Activated T-helper 2 cell treated with anti-CD3 and anti-CD28 coated beads, Interferon-gamma antibody, Interleukin-2, Interleukin-4, amounts not matched to agents 10 μg/mL and 5 μg/mL and 100 μg/mL, durations not matched to agents 14 hours and 24 hours and 36 hours (primary cell): ENCODE results near the gene AGPAT3. TPM values are rescaled to one million over a fixed set of nuclear protein-coding genes. Genes with fewer than 3 reads are reported as not detected.

ENCODE experiments used
- DNase-seq: peaks from one replicate; pipeline ENCODE4 v3.0.0; 2021; ENCODE audit warnings: low spot score
- H3K27ac Mint-ChIP-seq: one replicate; pipeline ENCODE4 v1.8.0; 2021; ENCODE audit warnings: mixed read lengths
- H3K27me3 Mint-ChIP-seq: one replicate; pipeline ENCODE4 v1.8.0; 2021; ENCODE audit warnings: low read depth, mixed read lengths
- H3K36me3 Mint-ChIP-seq: one replicate; pipeline ENCODE4 v1.8.0; 2021; ENCODE audit warnings: low read depth, mixed read lengths
- H3K4me1 Mint-ChIP-seq: one replicate; pipeline ENCODE4 v1.8.0; 2021; ENCODE audit warnings: low read depth, mixed read lengths
- H3K4me3 Mint-ChIP-seq: one replicate; pipeline ENCODE4 v1.8.0; 2021; ENCODE audit warnings: low read depth, mild to moderate bottlenecking, moderate library complexity, mixed read lengths
- H3K9me3 Mint-ChIP-seq: one replicate; pipeline ENCODE4 v1.8.0; 2021; ENCODE audit warnings: mixed read lengths
- intact Hi-C: fragments of 100-400 bp; cut with micrococcal nuclease; formaldehyde crosslinking; loops from one replicate; pipeline ENCODE4 v1.15.1; 2023
- total RNA-seq: library from RNA; stranded (reverse); gene quantifications from 2 replicates; pipeline ENCODE4 v1.2.3, GENCODE V29; 2022

The AGPAT3 gene
- total RNA-seq, 1 donor from 2014 or later = 126 TPM

DNA sequence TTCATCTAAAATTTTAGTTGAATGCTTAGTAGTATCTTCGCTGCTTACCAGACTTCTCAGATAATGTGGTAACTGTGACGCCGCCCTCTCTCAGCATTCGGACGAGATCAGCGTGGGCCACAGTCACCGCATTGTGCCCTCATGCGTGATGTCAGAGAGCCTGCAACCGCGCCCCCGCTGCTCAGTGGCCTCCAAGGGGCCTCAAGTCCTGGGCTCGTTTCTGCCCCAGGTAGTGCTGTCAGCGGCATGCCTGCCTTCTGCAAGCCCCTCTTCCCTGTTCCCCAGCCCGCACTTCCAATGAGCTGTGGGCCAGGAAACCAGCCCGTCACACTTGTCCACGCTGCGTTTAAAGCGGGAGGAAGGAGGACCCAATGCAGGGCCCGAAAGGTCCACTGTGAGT lies 85.5 kb downstream of the AGPAT3 start:
- Mint-ChIP-seq H3K4me3 (no peak overlapping the region), H3K36me3 (peaks cover 55% of the 10 kb centered on the region)
- no peak for DNase-seq

DNA sequence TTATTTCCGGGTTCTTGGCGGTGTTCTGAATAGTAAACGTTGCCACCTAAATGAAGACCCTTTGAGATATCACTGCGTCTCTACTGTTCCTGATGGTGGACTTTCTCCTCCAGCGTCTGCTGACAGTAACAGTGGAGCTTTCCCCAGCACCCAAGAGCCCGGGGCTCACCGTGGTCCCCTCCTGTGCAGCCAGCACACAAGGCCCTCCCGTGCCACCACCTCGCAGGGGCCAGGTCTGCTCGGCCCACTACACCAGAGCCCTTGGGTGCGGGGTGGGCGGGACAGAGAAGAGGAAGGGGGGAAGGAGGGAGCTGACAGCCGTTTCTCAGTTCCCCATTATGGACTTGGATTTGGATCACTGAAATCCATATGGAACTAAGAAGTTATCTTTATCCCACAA lies 85.9 kb downstream of the AGPAT3 start:
- Mint-ChIP-seq H3K4me3 (no peak overlapping the region), H3K27ac (no peak overlapping the region), H3K36me3 (peaks cover 50% of the 10 kb centered on the region), H3K4me1 (peaks cover 8% of the 10 kb centered on the region), H3K9me3 (peaks cover 23% of the 10 kb centered on the region), H3K27me3 (no peaks in the 10 kb centered on the region)
- no peak for DNase-seq
- intact Hi-C loops = no loop called here

More for the DNA sequence above, 85.5 kb downstream of the AGPAT3 start:
- Mint-ChIP-seq H3K27me3 (no peaks in the 10 kb centered on the region), H3K9me3 (peaks cover 23% of the 10 kb centered on the region), H3K27ac (no peak overlapping the region), H3K4me1 (peaks cover 8% of the 10 kb centered on the region)
- intact Hi-C loops = no loop called here

DNA sequence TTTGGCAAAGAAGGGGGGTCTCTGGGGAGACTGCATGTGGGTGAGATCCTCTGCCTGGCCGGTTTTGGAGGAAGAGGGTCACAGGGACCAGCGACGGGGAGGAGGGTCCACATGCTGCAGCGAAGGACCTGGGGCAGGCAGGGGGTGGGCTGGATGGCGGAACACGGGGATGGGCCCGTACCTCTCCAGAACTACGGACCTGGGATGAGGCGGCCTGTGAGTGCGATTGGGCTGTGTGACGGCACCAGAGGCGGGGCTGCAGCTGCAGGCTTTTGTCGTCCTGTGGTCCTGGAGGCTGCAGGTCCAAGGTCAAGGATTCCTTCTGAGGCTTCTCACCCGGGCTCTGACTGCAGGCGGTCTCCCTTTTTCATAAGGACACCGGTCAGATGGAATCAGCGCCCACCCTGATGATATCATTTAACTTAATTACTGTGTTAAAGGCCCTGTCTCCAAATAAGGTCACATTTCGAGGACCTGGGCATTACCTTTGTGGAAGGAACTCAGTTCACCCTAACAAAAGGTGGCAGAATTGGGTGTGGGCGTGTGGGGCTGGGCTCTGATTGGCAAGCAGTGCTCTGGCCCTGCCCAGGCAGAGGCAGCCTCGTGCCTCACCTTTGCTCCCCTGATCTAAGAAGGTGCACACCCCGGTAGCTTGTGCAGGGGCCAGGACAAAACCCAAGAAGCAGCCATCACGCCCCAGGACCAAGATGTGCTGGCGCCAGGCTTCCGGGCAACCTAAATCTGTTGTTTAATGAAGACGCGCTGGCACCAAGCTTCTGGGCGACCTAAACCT lies 87.1 kb downstream of the AGPAT3 start:
- no peaks in the 10 kb centered on the region for H3K27me3 Mint-ChIP-seq
- no peak overlapping the region for H3K27ac Mint-ChIP-seq
- peaks cover 45% of the 10 kb centered on the region for H3K36me3 Mint-ChIP-seq
- DNase-seq = no peak
- H3K4me1 Mint-ChIP-seq = peaks cover 10% of the 10 kb centered on the region
- no peak overlapping the region for H3K4me3 Mint-ChIP-seq
- intact Hi-C loops = no loop called here
- peaks cover 23% of the 10 kb centered on the region for H3K9me3 Mint-ChIP-seq

DNA sequence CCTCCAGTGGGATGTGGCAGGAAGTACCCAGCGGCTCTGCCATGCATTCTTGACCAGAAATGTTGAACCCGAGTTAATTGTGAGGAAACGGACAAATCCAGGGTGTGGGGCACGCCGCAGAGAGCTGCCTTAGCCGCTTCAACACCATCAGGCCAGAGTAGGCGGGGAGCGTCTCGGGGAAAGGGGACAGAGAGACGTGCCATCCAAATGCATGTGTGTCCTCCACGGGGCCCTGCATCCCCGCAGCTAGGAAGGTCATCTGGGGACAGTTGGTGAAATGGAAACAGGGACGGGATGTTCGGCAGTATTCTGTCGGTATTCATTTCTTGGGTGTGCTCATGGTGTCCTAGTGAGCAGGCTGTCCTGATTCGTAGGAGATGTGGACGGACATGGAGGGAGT lies 88.0 kb downstream of the AGPAT3 start:
- no peak for DNase-seq

DNA sequence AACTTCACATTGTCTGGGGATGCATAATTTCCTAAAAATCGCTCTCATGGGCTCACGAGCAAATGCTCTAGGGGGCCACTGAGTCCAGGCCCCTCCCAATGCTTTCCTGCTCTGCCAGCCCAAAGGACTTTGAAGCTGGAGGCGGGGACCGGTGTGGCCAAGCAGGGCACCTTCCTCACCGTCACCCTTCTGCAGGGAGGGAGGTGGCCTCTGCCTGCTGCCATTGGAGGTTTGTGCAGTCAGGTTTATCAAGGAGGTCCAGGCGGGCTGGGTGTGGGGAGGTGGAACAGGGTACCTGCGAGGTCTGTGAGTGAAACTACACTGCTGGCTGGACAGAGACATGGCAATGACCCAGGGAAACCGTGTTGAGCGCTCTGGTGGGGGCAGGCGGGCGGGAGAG lies 89.0 kb downstream of the AGPAT3 start:
- DNase-seq = no peak
- intact Hi-C loops = no loop called here

More for the DNA sequence above, 88.0 kb downstream of the AGPAT3 start:
- no peak overlapping the region for H3K4me3 Mint-ChIP-seq
- H3K36me3 Mint-ChIP-seq = peaks cover 38% of the 10 kb centered on the region
- intact Hi-C loops = no loop called here
- peaks cover 10% of the 10 kb centered on the region for H3K4me1 Mint-ChIP-seq
- H3K27me3 Mint-ChIP-seq = no peaks in the 10 kb centered on the region
- peaks cover 19% of the 10 kb centered on the region for H3K9me3 Mint-ChIP-seq
- H3K27ac Mint-ChIP-seq = no peak overlapping the region

DNA sequence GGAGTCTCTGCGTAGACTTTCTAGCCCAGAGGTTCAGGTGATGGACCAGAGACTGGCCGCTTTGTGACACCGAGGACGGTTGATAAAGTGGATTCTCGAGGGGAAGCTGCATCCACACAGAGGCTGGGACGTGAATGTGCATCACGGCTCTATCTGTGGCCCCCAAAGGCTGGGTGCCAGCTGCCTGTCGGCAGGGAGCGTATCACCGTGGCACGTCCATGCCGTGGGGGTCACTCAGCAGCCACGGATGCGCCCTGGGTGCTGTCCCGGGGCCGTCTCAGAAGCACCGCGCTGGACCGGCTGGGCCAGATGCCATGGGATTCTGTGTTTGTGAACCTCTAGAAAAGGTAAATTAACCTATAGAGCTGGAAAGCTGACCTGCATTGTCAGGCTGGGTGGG lies 89.9 kb downstream of the AGPAT3 start:
- Mint-ChIP-seq H3K27me3 (no peaks in the 10 kb centered on the region), H3K27ac (no peak overlapping the region), H3K4me1 (peaks cover 3% of the 10 kb centered on the region), H3K9me3 (peaks cover 1% of the 10 kb centered on the region), H3K4me3 (no peak overlapping the region), H3K36me3 (peaks cover 19% of the 10 kb centered on the region)
- intact Hi-C loops = no loop called here
- DNase-seq = no peak

More for the DNA sequence above, 89.0 kb downstream of the AGPAT3 start:
- Mint-ChIP-seq H3K9me3 (peaks cover 10% of the 10 kb centered on the region), H3K27ac (no peak overlapping the region), H3K4me3 (no peak overlapping the region), H3K4me1 (peaks cover 10% of the 10 kb centered on the region), H3K36me3 (peaks cover 28% of the 10 kb centered on the region), H3K27me3 (no peaks in the 10 kb centered on the region)

DNA sequence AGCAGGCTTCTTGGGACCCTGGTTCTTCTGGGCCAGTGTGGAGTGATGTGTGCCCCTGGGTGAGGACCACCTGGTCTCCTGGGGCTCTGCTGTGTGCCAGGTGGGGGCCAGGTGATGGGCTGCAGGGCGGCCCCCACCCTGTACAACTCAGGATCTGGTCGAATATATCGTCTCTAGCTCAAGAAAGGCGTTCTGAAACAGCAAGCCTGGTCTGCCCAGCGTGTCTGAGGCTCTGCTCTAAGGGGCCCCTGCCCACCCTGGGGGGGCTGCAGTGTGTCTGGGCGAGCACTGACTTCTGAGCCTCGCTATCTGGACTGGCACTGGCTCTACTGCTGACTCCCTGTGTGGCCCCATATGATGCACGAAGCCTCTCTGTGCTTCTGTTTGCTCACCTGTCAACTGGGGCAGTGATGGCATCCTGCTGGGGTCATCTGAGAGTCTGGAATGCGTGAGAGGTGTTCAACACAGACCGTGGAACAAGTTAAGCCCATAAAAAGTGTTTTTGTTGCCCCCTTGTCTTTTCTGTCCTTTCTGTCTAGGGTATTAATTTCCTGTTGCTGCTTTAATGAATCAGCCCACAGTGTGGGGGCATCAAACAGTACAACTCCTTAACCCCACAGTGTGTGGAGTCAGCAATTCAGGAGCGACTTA lies 91.1 kb downstream of the AGPAT3 start:
- H3K9me3 Mint-ChIP-seq = no peaks in the 10 kb centered on the region
- intact Hi-C loops = no loop called here
- peaks cover 8% of the 10 kb centered on the region for H3K4me1 Mint-ChIP-seq
- DNase-seq = no peak
- no peaks in the 10 kb centered on the region for H3K27me3 Mint-ChIP-seq
- no peak overlapping the region for H3K27ac Mint-ChIP-seq
- peaks cover 22% of the 10 kb centered on the region for H3K36me3 Mint-ChIP-seq
- H3K4me3 Mint-ChIP-seq = no peak overlapping the region

DNA sequence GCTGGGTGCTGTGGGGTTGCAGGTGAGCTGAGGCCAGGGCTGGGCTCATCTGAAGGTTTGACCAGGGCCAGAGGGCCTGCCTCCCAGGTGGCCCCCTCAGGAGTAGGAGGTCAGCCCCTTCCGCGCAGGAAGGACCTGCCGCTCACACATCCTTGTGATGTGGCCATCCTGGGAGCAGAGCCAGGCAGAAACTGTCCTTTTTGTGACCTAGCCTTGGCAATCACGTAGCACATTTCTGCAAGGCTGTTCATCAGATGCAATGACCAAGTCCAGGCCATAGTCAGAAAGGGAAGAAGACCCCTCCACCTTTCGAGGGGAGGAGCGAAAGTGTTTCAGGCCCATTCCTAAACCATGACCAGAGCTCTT lies 91.6 kb downstream of the AGPAT3 start:
- Mint-ChIP-seq H3K4me1 (peaks cover 12% of the 10 kb centered on the region), H3K4me3 (no peak overlapping the region), H3K27me3 (no peaks in the 10 kb centered on the region), H3K27ac (no peak overlapping the region), H3K9me3 (no peaks in the 10 kb centered on the region), H3K36me3 (peaks cover 28% of the 10 kb centered on the region)
- intact Hi-C loops = no loop called here
- DNase-seq = no peak

DNA sequence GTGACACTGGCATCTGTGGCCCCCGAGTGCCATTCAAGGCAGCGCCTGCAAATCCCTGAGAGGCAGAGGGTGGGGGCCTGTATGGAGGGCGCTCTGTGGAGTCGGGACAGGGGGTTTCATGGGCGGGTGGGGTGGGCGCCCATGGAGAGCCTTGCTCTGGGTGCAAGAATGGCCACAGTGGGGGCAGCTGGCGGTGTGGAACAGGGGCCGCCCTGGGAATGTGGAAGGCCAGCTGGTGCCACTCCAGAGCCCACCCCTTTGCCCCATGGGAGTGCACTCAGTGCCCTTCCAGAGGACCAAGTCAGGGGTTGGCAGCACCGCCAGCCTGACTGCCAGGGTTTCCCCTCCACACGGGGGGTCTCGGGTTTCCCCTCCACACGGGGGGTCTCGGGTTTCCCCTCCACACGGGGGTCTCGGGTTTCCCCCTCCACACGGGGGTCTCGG lies 92.1 kb downstream of the AGPAT3 start:
- H3K27me3 Mint-ChIP-seq = no peaks in the 10 kb centered on the region
- DNase-seq = no peak
- H3K36me3 Mint-ChIP-seq = peaks cover 28% of the 10 kb centered on the region
- intact Hi-C loops = no loop called here
- no peaks in the 10 kb centered on the region for H3K9me3 Mint-ChIP-seq
- no peak overlapping the region for H3K4me3 Mint-ChIP-seq
- H3K27ac Mint-ChIP-seq = no peak overlapping the region
- H3K4me1 Mint-ChIP-seq = peaks cover 12% of the 10 kb centered on the region

DNA sequence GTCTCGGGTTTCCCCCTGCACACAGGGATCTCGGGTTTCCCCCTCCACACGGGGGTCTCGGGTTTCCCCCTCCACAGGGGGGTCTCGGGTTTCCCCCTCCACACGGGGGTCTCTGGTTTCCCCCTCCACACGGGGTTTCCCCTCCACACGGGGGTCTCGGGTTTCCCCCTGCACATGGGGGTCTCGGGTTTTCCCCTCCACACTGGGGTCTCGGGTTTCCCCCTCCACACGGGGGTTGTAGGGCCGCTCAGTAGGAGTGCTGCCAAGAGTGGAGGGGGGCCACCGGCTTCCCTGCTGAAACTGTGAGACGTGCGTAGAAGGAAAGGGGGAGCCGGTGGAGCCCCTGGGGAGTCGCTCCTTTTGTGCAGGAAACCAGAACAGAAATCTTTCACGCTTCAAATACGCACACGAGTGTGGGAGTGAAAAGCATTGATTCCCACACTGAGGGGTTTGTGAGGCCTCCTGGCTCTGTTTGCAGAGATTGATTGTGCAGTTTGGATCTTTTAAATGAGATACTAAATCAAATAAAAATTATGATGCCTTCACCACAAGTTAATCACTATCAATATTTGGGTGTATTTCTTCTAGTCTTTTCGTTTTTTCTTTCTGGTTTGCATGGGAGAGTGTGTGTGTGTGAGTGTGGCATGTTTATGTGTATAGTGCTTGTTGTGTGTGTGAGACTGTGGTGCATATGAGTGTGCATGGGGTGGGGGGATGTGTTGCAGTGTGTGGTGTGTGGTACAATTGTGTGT lies 92.8 kb downstream of the AGPAT3 start:
- H3K9me3 Mint-ChIP-seq = no peaks in the 10 kb centered on the region
- DNase-seq = no peak
- H3K4me3 Mint-ChIP-seq = no peak overlapping the region
- intact Hi-C loops = no loop called here
- H3K36me3 Mint-ChIP-seq = peaks cover 33% of the 10 kb centered on the region
- no peak overlapping the region for H3K27ac Mint-ChIP-seq
- peaks cover 12% of the 10 kb centered on the region for H3K4me1 Mint-ChIP-seq
- H3K27me3 Mint-ChIP-seq = no peaks in the 10 kb centered on the region

DNA sequence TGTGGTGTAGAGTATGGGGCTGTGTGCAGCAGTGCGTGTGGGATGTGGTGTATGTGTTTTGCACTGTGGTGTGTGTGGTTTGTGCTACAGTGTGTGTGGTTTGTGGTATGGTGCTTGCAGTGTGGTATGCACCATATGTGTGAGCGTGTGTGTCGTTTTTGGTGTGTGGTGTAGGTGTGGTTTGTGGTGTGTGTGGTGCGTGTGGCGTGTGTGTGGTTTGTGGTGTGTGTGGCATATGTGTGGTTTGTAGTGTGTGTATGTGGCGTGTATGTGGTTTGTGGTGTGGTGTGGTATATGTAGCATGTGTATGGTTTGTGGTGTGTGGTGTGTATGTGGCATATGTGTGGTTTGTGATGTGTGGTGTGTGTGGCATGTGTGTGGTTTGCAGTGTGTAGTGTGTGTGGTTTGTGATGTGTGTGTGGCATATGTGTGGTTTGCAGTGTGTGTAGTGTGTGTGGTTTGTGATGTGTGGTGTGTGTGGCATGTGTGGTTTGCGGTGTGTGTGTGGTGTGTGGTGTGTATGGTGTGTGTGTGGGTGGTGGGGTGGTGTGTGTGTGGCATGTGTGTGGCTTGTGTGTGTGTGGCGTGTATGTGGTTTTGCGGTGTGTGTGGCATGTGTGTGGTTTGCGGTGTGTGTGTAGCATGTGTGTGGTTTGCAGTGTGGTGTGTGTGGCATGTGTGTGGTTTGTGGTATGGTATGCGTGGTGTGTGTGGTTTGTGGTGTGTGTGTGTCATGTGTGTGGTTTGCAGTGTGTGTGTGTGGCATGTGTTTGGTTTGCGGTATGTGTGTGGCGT lies 93.5 kb downstream of the AGPAT3 start:
- Mint-ChIP-seq H3K27ac (no peak overlapping the region), H3K36me3 (peaks cover 39% of the 10 kb centered on the region), H3K9me3 (no peaks in the 10 kb centered on the region), H3K4me3 (no peak overlapping the region), H3K4me1 (peaks cover 12% of the 10 kb centered on the region), H3K27me3 (no peaks in the 10 kb centered on the region)
- no peak for DNase-seq
- intact Hi-C loops = no loop called here
